Spleen (tissue), 7 donors: ENCODE data around the gene C20orf96.

Source experiments
- POLR2AphosphoS5 ChIP-seq, 3 donors: sonication (generic); formaldehyde crosslinking; IDR thresholded peaks; one replicate each; pipeline ENCODE4 v1.5.1; 2017; ENCODE audit warnings: antibody characterized with exemption in 3 of 3
- TF ChIP-seq, protein P1 (sequence below), 11 experiments: fragments of 200-600 bp in 7 of 11; fragments of 450-650 bp in 4 of 11; sonication (generic) in 4 of 11; IDR thresholded peaks in 8 of 11; conservative IDR thresholded peaks in 3 of 11; 1 replicate in 7 of 11; 2 replicates in 4 of 11; pipeline versions ENCODE4 v1.4.0 to v1.8.0; 2016 to 2021; ENCODE audit warnings: antibody characterized with exemption in 11 of 11, inconsistent platforms in 4 of 11, mild to moderate bottlenecking in 1 of 11
- donor health status: DM: no; HTN: no; CAD: no; lungs with moderate emphysema.
- donor health status: DM: no; HTN: no; CAD: no.
- donor health status: DM: no; HTN: no; CAD: no.

DNA sequence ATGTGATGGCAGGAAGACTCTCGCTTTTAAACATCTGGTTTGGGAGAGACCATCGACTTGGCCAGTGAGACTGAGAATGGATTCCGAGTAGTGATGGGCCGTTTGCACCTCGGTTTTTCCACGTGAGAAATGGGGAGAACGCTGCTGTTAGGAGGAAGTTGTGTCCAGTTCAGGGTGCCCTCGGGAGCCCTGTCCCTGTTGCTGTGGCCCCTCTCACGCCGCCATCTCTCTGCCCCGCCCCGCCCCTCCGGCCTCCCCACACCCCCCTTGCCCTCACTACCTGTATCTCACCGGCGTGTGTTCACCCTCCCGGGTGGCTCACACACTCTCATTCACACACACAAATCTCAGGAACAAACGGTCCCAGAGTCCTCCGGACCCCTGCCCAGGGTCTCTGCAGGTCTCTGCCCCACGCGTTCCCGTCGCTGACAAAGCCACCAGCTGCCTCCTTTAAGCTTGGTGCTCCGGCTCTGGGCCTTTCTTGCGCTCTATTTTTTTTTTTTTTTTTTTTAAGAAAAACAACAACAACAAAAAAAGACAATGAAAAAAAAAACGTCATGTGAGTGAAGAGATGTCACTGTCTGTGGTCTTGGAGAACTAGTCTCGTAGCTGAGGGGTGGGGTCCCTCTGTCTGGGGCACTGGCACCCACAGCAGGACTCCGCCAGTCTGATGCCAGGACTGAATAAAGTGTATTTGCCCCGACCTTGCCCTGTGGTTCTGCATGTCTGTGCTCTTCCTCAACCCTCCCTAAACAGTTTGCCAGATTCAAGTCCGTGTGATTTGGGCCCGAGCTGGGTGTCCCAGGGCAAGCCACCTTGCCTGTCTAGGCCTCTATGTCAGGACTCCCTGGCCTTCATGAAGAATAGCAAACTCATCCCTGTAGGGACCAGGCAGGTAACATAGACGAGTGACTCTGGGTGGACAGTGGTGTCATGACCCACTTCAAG is 37.8 kb upstream of the C20orf96 start:
- TF ChIP-seq POLR2AphosphoS5 (IDR thresholded peaks at IDR 0.05) = no peak
- TF ChIP-seq, protein P1, sequence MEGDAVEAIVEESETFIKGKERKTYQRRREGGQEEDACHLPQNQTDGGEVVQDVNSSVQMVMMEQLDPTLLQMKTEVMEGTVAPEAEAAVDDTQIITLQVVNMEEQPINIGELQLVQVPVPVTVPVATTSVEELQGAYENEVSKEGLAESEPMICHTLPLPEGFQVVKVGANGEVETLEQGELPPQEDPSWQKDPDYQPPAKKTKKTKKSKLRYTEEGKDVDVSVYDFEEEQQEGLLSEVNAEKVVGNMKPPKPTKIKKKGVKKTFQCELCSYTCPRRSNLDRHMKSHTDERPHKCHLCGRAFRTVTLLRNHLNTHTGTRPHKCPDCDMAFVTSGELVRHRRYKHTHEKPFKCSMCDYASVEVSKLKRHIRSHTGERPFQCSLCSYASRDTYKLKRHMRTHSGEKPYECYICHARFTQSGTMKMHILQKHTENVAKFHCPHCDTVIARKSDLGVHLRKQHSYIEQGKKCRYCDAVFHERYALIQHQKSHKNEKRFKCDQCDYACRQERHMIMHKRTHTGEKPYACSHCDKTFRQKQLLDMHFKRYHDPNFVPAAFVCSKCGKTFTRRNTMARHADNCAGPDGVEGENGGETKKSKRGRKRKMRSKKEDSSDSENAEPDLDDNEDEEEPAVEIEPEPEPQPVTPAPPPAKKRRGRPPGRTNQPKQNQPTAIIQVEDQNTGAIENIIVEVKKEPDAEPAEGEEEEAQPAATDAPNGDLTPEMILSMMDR (IDR thresholded peaks at IDR 0.05 in 8 of 11, conservative IDR thresholded peaks at IDR 0.05 in 3 of 11) = no peak
